GM12878 (cell line): ENCODE results near the gene BCOR. TPM values are rescaled to one million over a fixed set of nuclear protein-coding genes. Genes with fewer than 3 reads are reported as not detected.

Experiments used
- ATAC-seq: fragments of 200-7000 bp; cut with Tn5 transposase; 3 replicates; pipeline ENCODE4 v1.9.1; 2020; ENCODE audit warnings: mild to moderate bottlenecking, moderate library complexity
- BruUV-seq: library from RNA; stranded (reverse); fragments of 400-500 nt; replicated peaks from 2 replicates; lab custom pipeline; 2021; lab: Mats Ljungman, UMichigan
- CTCF ChIA-PET: fragments of 300-600 bp; sonication (Branson Sonifier 250); formaldehyde crosslinking; extraction: SDS; loops from one replicate; lab custom pipeline; 2021; ENCODE audit warnings: inconsistent platforms; lab: Yijun Ruan, JAX
- POLR2A ChIA-PET: fragments of 350-600 bp; formaldehyde crosslinking; extraction: SDS; loops from one replicate; lab custom pipeline; 2021; ENCODE audit warnings: inconsistent platforms; lab: Charles Lee
- RAD21 ChIA-PET: fragments of 300-600 bp; sonication (Branson Sonifier 250); formaldehyde crosslinking; loops from one replicate; lab custom pipeline; 2023; ENCODE audit warnings: antibody characterized with exemption; ENCODE audit not compliant: unreplicated experiment; lab: Charles Lee
- SMC1A ChIA-PET: fragments of 300-600 bp; sonication (Branson Sonifier 250); formaldehyde crosslinking; loops from one replicate; lab custom pipeline; 2023; ENCODE audit not compliant: unreplicated experiment, uncharacterized antibody; lab: Charles Lee
- DNase-seq: peaks from one replicate; pipeline ENCODE4 v3.0.0-alpha.2; 2011; ENCODE audit warnings: low read depth, low spot score
- FAIRE-seq: peaks from 3 replicates; lab custom pipeline; 2011; peaks lifted over from hg19 to GRCh38; lab: Jason Lieb, UNC
- H2AFZ ChIP-seq: 2 replicates; pipeline ENCODE4 v1.6.0; 2011; ENCODE audit warnings: low read depth, low read length, control low read depth; ENCODE audit not compliant: control insufficient read depth
- H3K27ac ChIP-seq: 2 replicates; pipeline ENCODE4 v1.5.1; 2011; ENCODE audit warnings: control low read depth; ENCODE audit not compliant: control insufficient read depth, insufficient read depth
- H3K27me3 ChIP-seq, 2 experiments: replicated peaks in 1 of 2; 2 replicates each; pipeline versions ENCODE4 v1.6.0 to v1.6.1; 2011; ENCODE audit warnings: low read length in 1 of 2; ENCODE audit not compliant: control insufficient read depth in 2 of 2, insufficient read depth in 2 of 2
- H3K36me3 ChIP-seq, 2 experiments: 2 replicates each; pipeline ENCODE4 v1.5.1; 2011; ENCODE audit warnings: low read length in 1 of 2; ENCODE audit not compliant: control insufficient read depth in 2 of 2, insufficient read depth in 2 of 2
- H3K4me1 ChIP-seq: 2 replicates; pipeline ENCODE4 v1.6.1; 2011; ENCODE audit warnings: mild to moderate bottlenecking, low read length, moderate library complexity, mixed read lengths; ENCODE audit not compliant: control insufficient read depth, insufficient read depth
- H3K4me2 ChIP-seq: 2 replicates; pipeline ENCODE4 v1.6.0; 2011; ENCODE audit warnings: control low read depth; ENCODE audit not compliant: control insufficient read depth, insufficient read depth
- H3K4me3 ChIP-seq: fragments of 200-600 bp; sonication (generic); 2 replicates; pipeline ENCODE4 v1.5.1; 2016
- H3K79me2 ChIP-seq: 2 replicates; pipeline ENCODE4 v1.6.0; 2011; ENCODE audit warnings: low read length; ENCODE audit not compliant: control insufficient read depth, insufficient read depth
- H3K9ac ChIP-seq: 2 replicates; pipeline ENCODE4 v1.8.0; 2011; ENCODE audit warnings: low read length, control low read depth, mixed read lengths; ENCODE audit not compliant: control insufficient read depth, insufficient read depth
- H3K9me3 ChIP-seq: replicated peaks from 3 replicates; pipeline ENCODE4 v1.5.1; 2011; ENCODE audit warnings: mild to moderate bottlenecking, low read length; ENCODE audit not compliant: control insufficient read depth, insufficient read depth
- H4K20me1 ChIP-seq: 2 replicates; pipeline ENCODE4 v1.6.0; 2011; ENCODE audit not compliant: control insufficient read depth, insufficient read depth
- BCL11A ChIP-seq: IDR thresholded peaks from 2 replicates; pipeline ENCODE4 v1.6.1; 2011; ENCODE audit warnings: low read depth, low read length
- EGR1 ChIP-seq, 2 experiments: IDR thresholded peaks; 1 replicate in 1 of 2; 2 replicates in 1 of 2; pipeline ENCODE4 v1.6.1; 2011 to 2012; ENCODE audit warnings: low read depth in 2 of 2, low read length in 2 of 2, borderline replicate concordance in 1 of 2, mild to moderate bottlenecking in 1 of 2, moderate library complexity in 1 of 2
- KAT2A ChIP-seq: conservative IDR thresholded peaks from 2 replicates; pipeline ENCODE4 v1.6.1; 2011; ENCODE audit warnings: low read depth, low read length; ENCODE audit not compliant: control insufficient read depth
- MTA3 ChIP-seq: IDR thresholded peaks from 2 replicates; pipeline ENCODE4 v1.6.1; 2012; ENCODE audit warnings: low read length, inconsistent platforms, borderline replicate concordance
- SMAD5 ChIP-seq: IDR thresholded peaks from 2 replicates; pipeline ENCODE4 v1.6.1; 2016; ENCODE audit warnings: antibody characterized with exemption, low read depth
- SMC3 ChIP-seq: IDR thresholded peaks from 2 replicates; pipeline ENCODE4 v1.6.1; 2011; ENCODE audit warnings: low read length, improper control_type of control experiment, borderline replicate concordance
- SPI1 ChIP-seq: IDR thresholded peaks from 2 replicates; pipeline ENCODE4 v1.6.1; 2011; ENCODE audit warnings: low read depth, mild to moderate bottlenecking, low read length, moderate library complexity, borderline replicate concordance; ENCODE audit not compliant: insufficient read depth
- ZNF274 ChIP-seq: IDR thresholded peaks from one replicate; pipeline ENCODE4 v1.8.0; 2011; ENCODE audit not compliant: insufficient read length, insufficient read depth
- ZNF384 ChIP-seq: IDR thresholded peaks from 2 replicates; pipeline ENCODE4 v1.6.1; 2012; ENCODE audit warnings: low read depth, mild to moderate bottlenecking, low read length, improper control_type of control experiment, borderline replicate concordance
- WGBS: methylation state at CpG from one replicate; pipeline ENCODE4 v1.1.6; 2016; ENCODE audit warnings: low lambda C conversion rate; ENCODE audit not compliant: insufficient replicate concordance, insufficient coverage; ENCODE audit errors: missing lambda C conversion rate; 5-methylcytosine and 5-hydroxymethylcytosine counted together
- in situ Hi-C: fragments of 300-500 bp; cut with MboI; formaldehyde crosslinking; loops from 9 replicates; pipeline ENCODE4 v1.14.3; 2018; ENCODE audit warnings: mixed read lengths
- intact Hi-C: fragments of 100-400 bp; cut with micrococcal nuclease; formaldehyde crosslinking; loops from one replicate; pipeline ENCODE4 v1.14.2; 2022; ENCODE audit not compliant: unreplicated experiment
- polyA plus RNA-seq, 11 experiments: library from polyadenylated mRNA; depleted of rRNA in 4 of 11; unstranded in 6 of 11; stranded (reverse) in 5 of 11; fragments of >200 nt; fragmentation: Nextera tagmentation in 4 of 11; fragmentation: Illumina TruSeq in 1 of 11; extraction: Ambion mirVana in 4 of 11; extraction: Trizol in 1 of 11; gene quantifications; 1 replicate in 1 of 11; 2 replicates in 10 of 11; pipeline versions ENCODE4 v1.2.1 to v1.2.3, GENCODE V29; 2011 to 2016; ENCODE audit warnings: inconsistent platforms in 2 of 11, missing spikeins in 2 of 11, low read depth in 1 of 11
- total RNA-seq, 4 experiments: library from RNA; depleted of rRNA in 3 of 4; stranded (reverse); fragments of >200 nt in 3 of 4; fragmentation: Illumina TruSeq in 1 of 4; extraction: Trizol in 1 of 4; gene quantifications; 2 replicates each; pipeline versions ENCODE4 v1.2.1 to v1.2.3, GENCODE V29; 2013 to 2021
- TF ChIP-seq, protein P1 (sequence below): IDR thresholded peaks from 2 replicates; pipeline ENCODE4 v1.6.1; 2012; ENCODE audit warnings: low read depth, low read length, improper control_type of control experiment
- TF ChIP-seq, protein P2 (sequence below): fragments of 150-350 bp; IDR thresholded peaks from 2 replicates; pipeline ENCODE4 v1.6.1; 2014; ENCODE audit warnings: mild to moderate bottlenecking, low read depth, low read length
- TF ChIP-seq, protein P3 (sequence below): fragments of 450-650 bp; IDR thresholded peaks from 2 replicates; pipeline ENCODE4 v1.6.1; 2018; ENCODE audit warnings: borderline replicate concordance, mild to moderate bottlenecking; ENCODE audit not compliant: partially characterized antibody
- TF ChIP-seq, protein P4 (sequence below): IDR thresholded peaks from 2 replicates; pipeline ENCODE4 v1.6.1; 2011; ENCODE audit warnings: low read depth, low read length, improper control_type of control experiment, borderline replicate concordance

BCOR gene
- total and polyA plus RNA-seq, 10 of the 15 experiments (the other 5 are each of a cell fraction or from before 2014, with no cell fraction given) = 5.1 to 16.4 (median 10.1) TPM

DNA sequence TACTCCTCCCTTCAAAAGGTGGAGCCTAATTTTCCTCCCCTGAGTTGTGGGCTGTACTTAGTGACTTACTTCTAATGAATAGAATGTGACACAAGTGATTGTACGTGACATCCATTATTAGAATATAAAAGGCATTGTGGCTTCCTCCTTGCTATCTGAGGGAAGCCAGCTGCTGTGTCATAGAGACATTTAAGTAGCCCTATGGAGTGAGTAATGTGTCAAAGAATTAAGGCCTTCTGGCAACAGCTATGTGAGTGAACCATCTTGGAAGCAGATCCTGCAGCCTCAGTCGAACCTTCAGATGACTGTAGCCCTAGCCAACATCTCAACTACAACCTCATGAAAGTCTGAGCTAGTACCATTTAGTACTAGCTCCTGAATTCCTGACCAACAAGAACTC lies 76.1 kb downstream of the BCOR start:
- no peak overlapping the region for H3K4me2 ChIP-seq
- no peak overlapping the region for H2AFZ ChIP-seq
- ChIA-PET POLR2A (no interaction called here), RAD21 (interaction anchor here (1.1 kb wide), 1 partner anchor 132 kb away, joined by 4 read pairs; no protein-coding TSS in a partner anchor), SMC1A (interaction anchor here (0.9 kb wide), 1 partner anchor 161 kb away, joined by 3 read pairs; no protein-coding TSS in a partner anchor), CTCF (no interaction called here)
- H3K27ac ChIP-seq = no peak overlapping the region
- no peak overlapping the region for H3K4me3 ChIP-seq
- no TSS peak for BruUV-seq
- TF ChIP-seq, protein P1, sequence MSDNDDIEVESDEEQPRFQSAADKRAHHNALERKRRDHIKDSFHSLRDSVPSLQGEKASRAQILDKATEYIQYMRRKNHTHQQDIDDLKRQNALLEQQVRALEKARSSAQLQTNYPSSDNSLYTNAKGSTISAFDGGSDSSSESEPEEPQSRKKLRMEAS = no peak
- TF ChIP-seq KAT2A (no peak), SPI1 (no peak), SMAD5 (no peak), ZNF274 (no peak), BCL11A (no peak), MTA3 (no peak), EGR1 (IDR thresholded peaks at IDR 0.05; ENCODE audit: borderline replicate concordance in 1 of 2, low read depth in 2 of 2, low read length in 2 of 2) (no peak), ZNF384 (no peak), SMC3 (no peak)
- TF ChIP-seq, protein P2, sequence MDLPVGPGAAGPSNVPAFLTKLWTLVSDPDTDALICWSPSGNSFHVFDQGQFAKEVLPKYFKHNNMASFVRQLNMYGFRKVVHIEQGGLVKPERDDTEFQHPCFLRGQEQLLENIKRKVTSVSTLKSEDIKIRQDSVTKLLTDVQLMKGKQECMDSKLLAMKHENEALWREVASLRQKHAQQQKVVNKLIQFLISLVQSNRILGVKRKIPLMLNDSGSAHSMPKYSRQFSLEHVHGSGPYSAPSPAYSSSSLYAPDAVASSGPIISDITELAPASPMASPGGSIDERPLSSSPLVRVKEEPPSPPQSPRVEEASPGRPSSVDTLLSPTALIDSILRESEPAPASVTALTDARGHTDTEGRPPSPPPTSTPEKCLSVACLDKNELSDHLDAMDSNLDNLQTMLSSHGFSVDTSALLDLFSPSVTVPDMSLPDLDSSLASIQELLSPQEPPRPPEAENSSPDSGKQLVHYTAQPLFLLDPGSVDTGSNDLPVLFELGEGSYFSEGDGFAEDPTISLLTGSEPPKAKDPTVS = no peak
- TF ChIP-seq, protein P3, sequence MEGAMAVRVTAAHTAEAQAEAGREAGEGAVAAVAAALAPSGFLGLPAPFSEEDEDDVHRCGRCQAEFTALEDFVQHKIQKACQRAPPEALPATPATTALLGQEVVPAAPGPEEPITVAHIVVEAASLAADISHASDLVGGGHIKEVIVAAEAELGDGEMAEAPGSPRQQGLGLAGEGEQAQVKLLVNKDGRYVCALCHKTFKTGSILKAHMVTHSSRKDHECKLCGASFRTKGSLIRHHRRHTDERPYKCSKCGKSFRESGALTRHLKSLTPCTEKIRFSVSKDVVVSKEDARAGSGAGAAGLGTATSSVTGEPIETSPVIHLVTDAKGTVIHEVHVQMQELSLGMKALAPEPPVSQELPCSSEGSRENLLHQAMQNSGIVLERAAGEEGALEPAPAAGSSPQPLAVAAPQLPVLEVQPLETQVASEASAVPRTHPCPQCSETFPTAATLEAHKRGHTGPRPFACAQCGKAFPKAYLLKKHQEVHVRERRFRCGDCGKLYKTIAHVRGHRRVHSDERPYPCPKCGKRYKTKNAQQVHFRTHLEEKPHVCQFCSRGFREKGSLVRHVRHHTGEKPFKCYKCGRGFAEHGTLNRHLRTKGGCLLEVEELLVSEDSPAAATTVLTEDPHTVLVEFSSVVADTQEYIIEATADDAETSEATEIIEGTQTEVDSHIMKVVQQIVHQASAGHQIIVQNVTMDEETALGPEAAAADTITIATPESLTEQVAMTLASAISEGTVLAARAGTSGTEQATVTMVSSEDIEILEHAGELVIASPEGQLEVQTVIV = no peak
- TF ChIP-seq, protein P4, sequence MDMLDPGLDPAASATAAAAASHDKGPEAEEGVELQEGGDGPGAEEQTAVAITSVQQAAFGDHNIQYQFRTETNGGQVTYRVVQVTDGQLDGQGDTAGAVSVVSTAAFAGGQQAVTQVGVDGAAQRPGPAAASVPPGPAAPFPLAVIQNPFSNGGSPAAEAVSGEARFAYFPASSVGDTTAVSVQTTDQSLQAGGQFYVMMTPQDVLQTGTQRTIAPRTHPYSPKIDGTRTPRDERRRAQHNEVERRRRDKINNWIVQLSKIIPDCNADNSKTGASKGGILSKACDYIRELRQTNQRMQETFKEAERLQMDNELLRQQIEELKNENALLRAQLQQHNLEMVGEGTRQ = no peak
- ATAC-seq = no peak
- no peak for FAIRE-seq
- H3K27me3 ChIP-seq = no peaks in the 10 kb centered on the region
- H3K9me3 ChIP-seq = peaks cover 3% of the 10 kb centered on the region; the same call in 1 of the 3 replicates
- 57% methylated on average over 2 of the region's 2 CpGs for WGBS
- peaks cover 8% of the 10 kb centered on the region; the same call in 1 of the 2 replicates for H3K4me1 ChIP-seq
- in situ Hi-C loops (no loop called here), intact Hi-C loops (no loop called here)
- DNase-seq = no peak
- no peaks in the 10 kb centered on the region for H3K36me3 ChIP-seq
- H4K20me1 ChIP-seq = no peaks in the 10 kb centered on the region
- H3K79me2 ChIP-seq = no peaks in the 10 kb centered on the region
- H3K9ac ChIP-seq = no peak overlapping the region
